ENCODE measurements around the gene PIK3R5. TPM values are rescaled to one million over a fixed set of nuclear protein-coding genes. Genes with fewer than 3 reads are reported as not detected.

PIK3R5 gene, protein sequence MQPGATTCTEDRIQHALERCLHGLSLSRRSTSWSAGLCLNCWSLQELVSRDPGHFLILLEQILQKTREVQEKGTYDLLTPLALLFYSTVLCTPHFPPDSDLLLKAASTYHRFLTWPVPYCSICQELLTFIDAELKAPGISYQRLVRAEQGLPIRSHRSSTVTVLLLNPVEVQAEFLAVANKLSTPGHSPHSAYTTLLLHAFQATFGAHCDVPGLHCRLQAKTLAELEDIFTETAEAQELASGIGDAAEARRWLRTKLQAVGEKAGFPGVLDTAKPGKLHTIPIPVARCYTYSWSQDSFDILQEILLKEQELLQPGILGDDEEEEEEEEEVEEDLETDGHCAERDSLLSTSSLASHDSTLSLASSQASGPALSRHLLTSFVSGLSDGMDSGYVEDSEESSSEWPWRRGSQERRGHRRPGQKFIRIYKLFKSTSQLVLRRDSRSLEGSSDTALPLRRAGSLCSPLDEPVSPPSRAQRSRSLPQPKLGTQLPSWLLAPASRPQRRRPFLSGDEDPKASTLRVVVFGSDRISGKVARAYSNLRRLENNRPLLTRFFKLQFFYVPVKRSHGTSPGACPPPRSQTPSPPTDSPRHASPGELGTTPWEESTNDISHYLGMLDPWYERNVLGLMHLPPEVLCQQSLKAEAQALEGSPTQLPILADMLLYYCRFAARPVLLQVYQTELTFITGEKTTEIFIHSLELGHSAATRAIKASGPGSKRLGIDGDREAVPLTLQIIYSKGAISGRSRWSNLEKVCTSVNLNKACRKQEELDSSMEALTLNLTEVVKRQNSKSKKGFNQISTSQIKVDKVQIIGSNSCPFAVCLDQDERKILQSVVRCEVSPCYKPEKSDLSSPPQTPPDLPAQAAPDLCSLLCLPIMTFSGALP
- 32.6 and 36.8 TPM in 2 replicates for total RNA-seq

DNA sequence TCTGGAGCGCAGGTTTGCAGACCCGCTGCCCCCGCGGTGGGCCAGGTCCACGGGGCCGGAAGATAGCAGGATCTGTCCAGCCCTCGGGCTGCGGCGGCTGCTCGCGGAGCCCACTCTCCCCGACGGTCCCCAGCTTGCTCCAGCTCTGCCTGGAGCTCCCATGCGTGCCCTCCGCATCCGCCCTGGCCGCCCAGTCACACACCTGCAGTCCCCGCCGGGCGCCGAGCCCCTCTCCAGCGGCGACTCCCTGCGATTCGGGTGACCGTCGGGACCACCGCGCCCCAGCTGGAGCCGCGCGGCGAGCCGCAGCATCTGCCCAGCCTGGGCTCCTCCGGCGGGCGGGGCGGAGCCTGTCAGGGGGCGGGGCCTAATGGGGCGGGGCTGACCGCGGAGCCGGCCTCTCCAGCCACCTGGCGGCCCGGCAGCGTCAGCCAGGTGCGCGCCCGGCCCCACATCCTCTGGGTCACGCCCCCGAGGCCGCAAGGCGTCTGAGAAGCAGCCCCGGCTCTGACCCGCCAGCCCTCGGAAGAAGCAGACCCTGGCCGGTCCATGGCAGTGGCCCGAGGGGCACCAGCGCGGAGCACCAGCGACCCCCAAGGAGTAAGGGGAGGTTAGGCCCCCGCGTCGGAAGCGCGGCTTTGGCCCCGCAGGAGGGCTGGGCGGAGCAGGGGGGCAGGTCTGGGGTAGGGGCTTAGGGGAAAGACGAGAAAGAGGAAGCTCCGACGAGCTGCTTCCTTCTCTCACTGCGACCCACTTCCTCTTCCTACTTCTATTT is at the start of gene PIK3R5:
PIK3R5 (minus strand) TSS at position 314 of the 775 bp plus-strand sequence. CDS start 54,213 bp downstream, outside the sequence.
- H3K27ac Mint-ChIP-seq, result peak within 1 kb of the TSS; percentile 96
- DNase-seq, result peak; percentile 91
- no peaks in the 10 kb centered on the region for H3K27me3 Mint-ChIP-seq
- H3K9me3 Mint-ChIP-seq, result peaks cover 10% of the 10 kb centered on the region
- H3K36me3 Mint-ChIP-seq (ENCODE audit: low read depth), result peaks cover 33% of the 10 kb centered on the region
- intact Hi-C loops (cut with micrococcal nuclease), result loop anchor here (1.0 to 2.0 kb wide), 3 partner anchors 26 to 107 kb away; no protein-coding TSS in a partner anchor
- H3K4me3 Mint-ChIP-seq, result peak within 1 kb of the TSS; percentile 93
- H3K4me1 Mint-ChIP-seq, result peaks cover 49% of the 10 kb centered on the region

DNA sequence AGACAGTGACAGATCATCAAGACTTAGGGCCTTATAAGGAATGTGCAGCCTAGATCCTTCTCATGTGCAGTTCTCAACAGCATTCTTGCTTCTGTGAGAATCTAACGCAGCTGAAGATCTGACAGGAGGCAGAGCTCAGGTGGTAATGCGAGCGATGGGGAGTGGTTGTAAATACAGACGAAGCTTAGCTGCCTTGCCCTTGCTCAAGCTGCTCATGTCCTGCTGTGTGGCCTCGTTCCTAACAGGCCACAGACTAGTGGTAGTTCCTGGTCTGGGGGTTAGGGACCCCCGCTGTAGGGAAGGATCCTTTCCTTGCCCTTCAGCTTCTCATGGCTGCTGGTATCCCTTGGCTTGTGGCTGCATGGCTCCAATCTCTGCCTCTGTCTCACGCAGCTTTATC is 45.5 kb upstream of the PIK3R5 start:
- Mint-ChIP-seq H3K9me3 (no peaks in the 10 kb centered on the region), H3K4me1 (no peaks in the 10 kb centered on the region), H3K4me3 (no peak overlapping the region), H3K27ac (no peak overlapping the region), H3K36me3 (ENCODE audit: low read depth) (no peaks in the 10 kb centered on the region), H3K27me3 (peaks cover 53% of the 10 kb centered on the region)
- no peak for DNase-seq
- intact Hi-C loops (cut with micrococcal nuclease), result no loop called here

DNA sequence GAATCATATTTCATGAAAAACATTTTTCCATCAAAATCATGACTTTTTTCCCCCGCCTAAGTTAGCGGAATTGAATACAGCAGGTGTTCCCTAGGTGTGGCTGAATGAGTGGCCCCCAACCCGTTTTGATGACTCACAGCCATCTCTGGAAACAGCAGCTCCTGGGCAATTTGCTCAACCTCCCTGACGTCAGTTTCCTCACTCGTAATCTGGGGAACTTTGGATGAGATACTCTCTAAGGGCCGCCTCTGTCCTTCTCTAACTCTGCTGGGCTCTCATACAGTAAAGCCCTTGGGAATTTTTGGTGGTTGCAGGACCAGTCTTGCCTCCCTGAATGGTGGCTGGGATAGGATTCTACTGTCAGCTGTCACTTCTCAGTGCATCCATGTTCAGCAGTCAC is 44.2 kb upstream of the PIK3R5 start:
- intact Hi-C loops (cut with micrococcal nuclease), result no loop called here
- H3K27ac Mint-ChIP-seq, result no peak overlapping the region
- H3K9me3 Mint-ChIP-seq, result no peaks in the 10 kb centered on the region
- no peaks in the 10 kb centered on the region for H3K4me1 Mint-ChIP-seq
- H3K36me3 Mint-ChIP-seq (ENCODE audit: low read depth), result no peaks in the 10 kb centered on the region
- DNase-seq, result no peak
- no peak overlapping the region for H3K4me3 Mint-ChIP-seq
- H3K27me3 Mint-ChIP-seq, result peaks cover 62% of the 10 kb centered on the region

DNA sequence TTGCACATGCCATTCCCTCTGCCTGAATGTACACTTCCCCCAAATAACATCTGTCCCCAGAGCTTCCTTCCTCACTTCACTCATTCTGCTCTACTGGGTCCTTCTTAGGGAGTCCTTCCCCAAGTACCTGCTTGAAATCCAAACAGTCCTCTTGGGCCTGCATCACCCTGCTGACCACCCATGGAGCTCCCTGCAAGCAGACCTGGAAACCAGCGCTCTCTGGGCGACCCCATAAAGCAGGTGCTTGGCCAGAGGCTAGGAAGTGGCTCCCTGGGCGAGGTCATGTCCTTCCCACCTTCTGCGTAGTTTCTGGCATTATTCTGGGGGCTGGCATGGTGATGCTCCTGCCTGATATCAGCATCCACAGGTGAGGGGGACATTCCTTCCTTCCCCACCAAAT is 43.6 kb upstream of the PIK3R5 start:
- Mint-ChIP-seq H3K4me1 (no peaks in the 10 kb centered on the region), H3K4me3 (no peak overlapping the region), H3K36me3 (ENCODE audit: low read depth) (no peaks in the 10 kb centered on the region), H3K9me3 (no peaks in the 10 kb centered on the region), H3K27me3 (peaks cover 63% of the 10 kb centered on the region), H3K27ac (no peak overlapping the region)
- intact Hi-C loops (cut with micrococcal nuclease), result no loop called here
- DNase-seq, result no peak

DNA sequence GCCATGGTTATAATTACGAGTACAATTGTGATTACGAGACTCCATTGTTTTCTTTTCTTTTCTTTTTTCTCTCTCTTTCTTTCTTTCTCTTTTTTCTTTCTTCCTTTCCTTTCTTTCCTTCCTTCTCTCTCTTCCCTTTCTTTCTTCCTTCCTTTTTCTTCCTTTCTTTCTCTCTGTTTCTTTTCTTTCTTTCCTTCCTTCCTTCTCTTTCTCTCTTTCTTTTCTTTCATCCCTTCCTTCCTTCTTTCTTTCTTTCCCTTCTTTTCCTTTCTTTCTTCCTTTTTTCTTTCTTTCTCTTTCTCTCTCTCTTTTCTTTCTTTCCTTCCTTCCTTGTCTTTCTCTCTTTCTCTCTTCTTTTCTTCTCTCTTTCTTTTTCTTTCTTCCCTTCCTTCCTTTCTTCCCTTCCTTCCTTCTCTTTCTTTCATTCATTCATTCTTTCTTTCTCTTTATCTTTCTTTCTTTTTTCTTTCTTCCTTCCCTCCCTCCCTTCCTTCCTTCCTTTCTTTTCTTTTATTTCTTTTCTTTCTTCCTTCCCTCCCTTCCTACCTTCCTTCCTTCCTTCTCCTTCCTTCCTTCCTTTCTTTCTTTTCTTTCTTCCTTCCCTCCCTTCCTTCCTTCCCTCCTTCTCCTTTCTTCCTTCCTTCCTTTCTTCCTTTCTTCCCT is 41.7 kb upstream of the PIK3R5 start:
- no peak for DNase-seq
- H3K4me1 Mint-ChIP-seq, result peaks cover 4% of the 10 kb centered on the region
- no peak overlapping the region for H3K4me3 Mint-ChIP-seq
- intact Hi-C loops (cut with micrococcal nuclease), result no loop called here
- peaks cover 63% of the 10 kb centered on the region for H3K27me3 Mint-ChIP-seq
- no peak overlapping the region for H3K27ac Mint-ChIP-seq
- H3K9me3 Mint-ChIP-seq, result no peaks in the 10 kb centered on the region
- H3K36me3 Mint-ChIP-seq (ENCODE audit: low read depth), result no peaks in the 10 kb centered on the region

DNA sequence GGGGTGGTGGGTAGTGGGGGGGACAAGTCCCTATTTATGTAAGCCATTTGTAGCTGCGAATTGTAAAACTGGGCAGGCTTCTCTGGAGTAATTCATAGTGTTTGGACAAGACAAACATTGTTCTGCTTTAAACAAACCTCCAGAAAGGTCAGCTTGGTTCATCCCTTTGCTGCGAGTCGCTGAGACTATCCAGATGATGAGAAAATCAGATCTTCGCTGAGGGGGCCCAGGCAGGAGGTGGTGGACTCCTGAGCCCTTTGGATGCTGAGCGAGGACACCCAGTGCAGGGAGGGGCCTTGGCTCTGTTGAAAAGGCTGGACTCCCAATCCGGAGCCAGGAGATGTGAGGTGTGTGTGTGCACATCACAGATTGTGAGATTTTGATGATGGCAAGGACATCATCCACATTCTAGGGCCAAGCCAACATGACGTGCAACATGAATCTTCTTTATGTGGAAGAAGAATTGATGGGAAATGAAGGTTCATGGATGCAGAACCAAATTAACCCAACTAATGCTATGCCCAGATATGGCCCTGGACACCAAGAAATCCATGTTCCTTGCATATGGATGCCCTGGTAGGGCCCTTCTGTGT is 40.8 kb upstream of the PIK3R5 start:
- DNase-seq, result no peak
- Mint-ChIP-seq H3K9me3 (no peaks in the 10 kb centered on the region), H3K36me3 (ENCODE audit: low read depth) (no peaks in the 10 kb centered on the region), H3K4me3 (no peak overlapping the region), H3K27me3 (peaks cover 70% of the 10 kb centered on the region), H3K4me1 (peaks cover 5% of the 10 kb centered on the region), H3K27ac (no peak overlapping the region)
- intact Hi-C loops (cut with micrococcal nuclease), result no loop called here

DNA sequence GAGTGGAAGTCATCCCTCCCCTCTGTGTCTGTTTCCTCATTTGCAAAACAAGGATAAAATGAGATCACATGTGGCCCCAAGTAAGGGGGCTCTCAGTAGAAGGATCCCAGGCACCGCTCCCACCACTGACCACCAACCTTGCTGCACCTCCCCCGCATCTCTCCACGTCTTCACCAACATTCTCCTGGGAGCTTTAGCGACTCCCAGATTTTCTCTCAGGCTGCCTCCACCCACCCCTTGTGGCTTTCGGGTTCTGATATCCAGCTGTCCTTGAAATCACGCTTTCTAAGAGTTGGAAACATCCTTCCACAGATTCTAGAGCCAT is 39.4 kb upstream of the PIK3R5 start:
- H3K36me3 Mint-ChIP-seq (ENCODE audit: low read depth), result no peaks in the 10 kb centered on the region
- no peak overlapping the region for H3K4me3 Mint-ChIP-seq
- peaks cover 5% of the 10 kb centered on the region for H3K4me1 Mint-ChIP-seq
- no peak for DNase-seq
- intact Hi-C loops (cut with micrococcal nuclease), result no loop called here
- H3K27me3 Mint-ChIP-seq, result peaks cover 73% of the 10 kb centered on the region
- H3K27ac Mint-ChIP-seq, result no peak overlapping the region
- no peaks in the 10 kb centered on the region for H3K9me3 Mint-ChIP-seq

DNA sequence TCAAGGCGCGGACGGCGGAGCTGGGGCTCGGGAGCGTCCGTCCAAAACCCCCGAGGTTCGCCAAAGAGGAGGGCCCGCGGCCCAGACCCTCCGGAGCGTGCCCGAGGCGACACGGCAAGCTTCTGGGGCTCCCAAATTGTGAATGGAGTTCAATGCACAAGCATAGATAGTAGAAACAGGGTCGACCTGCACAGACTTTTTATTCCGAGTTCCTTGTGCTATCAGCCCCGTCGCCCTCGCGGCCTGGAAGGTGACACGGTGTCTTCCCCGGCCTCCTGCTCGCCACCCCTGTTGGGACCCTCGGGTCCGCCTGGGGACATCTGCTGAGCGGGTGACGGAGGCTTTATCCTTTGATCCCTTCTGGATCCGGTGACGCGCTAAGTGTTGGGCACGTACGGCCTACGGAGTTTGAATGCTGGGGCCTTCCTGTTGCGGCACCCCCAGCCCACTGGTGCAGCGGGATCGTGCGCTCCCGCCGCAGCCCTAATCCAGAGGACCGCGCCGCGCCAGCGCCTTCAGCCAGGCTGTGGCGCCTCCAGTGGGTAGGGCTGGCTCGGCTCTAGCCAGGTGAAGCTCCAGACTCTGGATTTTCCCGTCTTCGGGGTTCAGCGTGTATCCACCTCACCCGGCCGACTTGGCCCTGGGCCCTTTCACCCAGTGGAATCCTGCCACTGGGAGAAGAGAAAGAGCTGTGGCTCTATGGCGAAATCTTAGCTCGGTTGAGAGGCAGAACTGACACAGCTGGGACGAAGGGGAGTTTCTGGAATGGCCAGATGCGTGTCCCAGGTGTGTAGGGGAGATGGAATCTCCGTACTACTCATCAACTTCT is 38.8 kb upstream of the PIK3R5 start:
- no peak for DNase-seq
- H3K4me1 Mint-ChIP-seq, result peaks cover 5% of the 10 kb centered on the region
- H3K9me3 Mint-ChIP-seq, result no peaks in the 10 kb centered on the region
- no peaks in the 10 kb centered on the region for H3K36me3 Mint-ChIP-seq (ENCODE audit: low read depth)
- no peak overlapping the region for H3K27ac Mint-ChIP-seq
- no peak overlapping the region for H3K4me3 Mint-ChIP-seq
- intact Hi-C loops (cut with micrococcal nuclease), result no loop called here
- peaks cover 71% of the 10 kb centered on the region for H3K27me3 Mint-ChIP-seq

DNA sequence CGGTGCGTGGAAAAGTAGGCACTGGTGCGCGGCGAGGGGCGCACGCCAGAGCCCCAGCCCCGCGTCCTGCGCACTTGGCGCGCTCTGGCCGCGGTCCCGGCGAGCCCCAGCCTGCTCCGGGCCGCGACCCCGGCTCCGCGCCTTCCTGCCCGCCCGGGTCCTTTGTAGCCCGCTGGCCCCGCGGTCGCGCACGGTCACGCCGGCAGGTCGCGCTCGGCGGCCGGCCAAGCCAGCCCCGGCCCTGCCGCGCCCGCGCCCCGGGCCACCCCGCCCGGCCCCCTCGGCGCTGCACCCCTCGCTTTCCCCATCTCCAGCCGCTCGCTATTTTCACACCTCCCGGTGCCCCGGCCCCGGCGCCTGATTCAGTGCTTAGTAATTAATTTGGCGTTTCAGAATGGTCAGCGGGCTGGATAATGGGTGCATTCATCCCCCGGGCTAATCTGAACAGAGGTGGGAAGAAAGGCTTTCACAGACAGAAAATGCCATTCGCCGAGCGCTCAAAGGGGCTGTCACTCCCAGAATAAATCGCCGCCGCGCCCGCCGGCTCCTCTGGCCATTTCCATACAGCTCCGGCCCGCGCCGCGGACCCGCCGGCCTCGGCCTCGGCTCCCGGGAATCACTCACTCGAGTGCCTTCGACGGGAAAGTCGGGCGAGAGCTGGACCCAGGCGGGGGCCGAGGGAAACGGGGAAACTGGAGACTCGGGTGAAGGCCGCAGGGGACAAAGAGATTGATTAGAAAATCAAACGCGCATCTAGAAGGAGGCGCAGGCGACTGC is 38.0 kb upstream of the PIK3R5 start:
- no peak for DNase-seq
- Mint-ChIP-seq H3K27ac (no peak overlapping the region), H3K4me3 (peak overlapping the region; percentile 49), H3K4me1 (peaks cover 5% of the 10 kb centered on the region), H3K36me3 (ENCODE audit: low read depth) (no peaks in the 10 kb centered on the region), H3K27me3 (peaks cover 67% of the 10 kb centered on the region), H3K9me3 (no peaks in the 10 kb centered on the region)
- intact Hi-C loops (cut with micrococcal nuclease), result loop anchor here (2.0 kb wide), 1 partner anchor 17 kb away; the partner anchor contains the start of gene NTN1

DNA sequence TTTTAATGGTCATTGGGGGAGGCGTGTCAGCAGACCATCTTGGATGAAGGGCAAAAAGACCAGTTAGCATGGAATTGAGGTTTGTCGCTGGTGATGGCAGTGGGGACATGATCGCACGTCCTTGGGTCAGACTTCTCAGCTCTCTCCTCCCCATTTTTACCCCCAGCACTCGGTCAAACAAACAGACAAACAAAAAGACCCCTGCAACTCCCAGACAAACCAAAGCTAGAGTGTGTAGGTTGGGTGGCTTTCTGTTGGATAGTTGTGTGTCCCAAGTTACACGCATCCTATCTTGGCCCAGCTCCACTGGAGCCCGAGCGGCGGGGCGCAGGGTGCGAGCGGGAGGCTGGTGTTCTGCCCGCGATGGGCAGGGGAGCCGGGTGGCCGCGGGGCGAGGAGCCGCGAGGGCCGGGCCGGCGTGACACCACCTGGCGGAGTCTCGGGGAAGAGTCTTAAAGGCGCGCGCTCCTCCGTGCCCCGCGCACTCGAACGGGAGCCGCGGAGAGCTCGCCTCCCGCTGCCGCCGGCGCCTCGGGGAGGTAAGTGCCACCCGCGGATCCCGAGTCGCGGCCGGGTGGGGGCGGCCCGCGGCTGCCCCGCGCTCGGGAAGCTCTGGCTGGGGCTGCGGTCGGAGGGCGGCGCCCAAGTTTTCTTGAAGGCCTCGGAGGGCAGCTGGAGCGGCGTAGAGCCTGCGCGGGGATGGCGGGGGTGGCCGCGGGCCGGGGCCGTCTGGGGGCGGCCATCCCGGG is 37.3 kb upstream of the PIK3R5 start:
- Mint-ChIP-seq H3K27ac (no peak overlapping the region), H3K9me3 (no peaks in the 10 kb centered on the region), H3K4me3 (peak overlapping the region; percentile 46), H3K4me1 (peaks cover 5% of the 10 kb centered on the region), H3K36me3 (ENCODE audit: low read depth) (no peaks in the 10 kb centered on the region), H3K27me3 (peaks cover 68% of the 10 kb centered on the region)
- intact Hi-C loops (cut with micrococcal nuclease), result loop anchor here (1.0 to 2.0 kb wide), 2 partner anchors 18 to 25 kb away; partner anchors contain the start of gene NTN1
- DNase-seq, result peak; percentile 80

DNA sequence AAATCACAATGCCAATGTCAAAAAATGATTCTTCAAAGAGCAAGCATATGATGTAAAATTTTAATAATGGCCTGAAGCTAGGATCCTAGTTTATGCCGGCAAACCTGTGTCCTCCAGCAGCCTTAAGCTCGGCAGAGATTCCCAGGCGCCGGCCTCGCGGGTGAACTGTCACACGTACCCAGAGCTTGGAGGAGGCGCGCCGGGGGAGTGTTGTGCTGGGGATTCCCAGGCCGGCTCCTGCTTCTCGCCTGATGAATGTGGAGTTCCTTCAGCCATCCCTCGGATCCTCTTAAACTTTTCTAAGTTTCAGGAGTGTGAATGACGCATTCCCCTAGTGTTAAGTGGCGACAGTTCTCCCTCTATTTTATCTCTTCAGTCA is 36.7 kb upstream of the PIK3R5 start:
- H3K4me3 Mint-ChIP-seq, result peak overlapping the region; percentile 46
- H3K27ac Mint-ChIP-seq, result no peak overlapping the region
- no peaks in the 10 kb centered on the region for H3K9me3 Mint-ChIP-seq
- peaks cover 63% of the 10 kb centered on the region for H3K27me3 Mint-ChIP-seq
- no peak for DNase-seq
- intact Hi-C loops (cut with micrococcal nuclease), result loop anchor here (1.0 to 2.0 kb wide), 2 partner anchors 19 to 25 kb away; partner anchors contain the start of gene NTN1
- no peaks in the 10 kb centered on the region for H3K36me3 Mint-ChIP-seq (ENCODE audit: low read depth)
- H3K4me1 Mint-ChIP-seq, result peaks cover 5% of the 10 kb centered on the region

Data from activated CD4-positive, alpha-beta T cell treated with anti-CD3 and anti-CD28 coated beads, Interleukin-2, amount 10 ng/mL, durations not matched to agents 24 days and 14 days (primary cell).